ENCODE results near the gene ASCL2.
"Not testable (repeated sequence)": the region's sequence is repeated elsewhere in the genome, so short reads cannot be mapped to it uniquely, and the experiment has no call there.

Gene ASCL2

GRCh38 chr11:2259466-2259830, 10.9 kb downstream of the ASCL2 start:
- DNase-seq, result no peak

GRCh38 chr11:2258501-2259465, 11.6 kb downstream of the ASCL2 start:
- no peak for DNase-seq

- no peak for DNase-seq
Measured at GRCh38 chr11:2256951-2257700, 13.3 kb downstream of the ASCL2 start.

GRCh38 chr11:2256293-2256913, 14.0 kb downstream of the ASCL2 start:
- DNase-seq, result no peak

- no peak for DNase-seq
Measured at GRCh38 chr11:2252018-2252417, 18.4 kb downstream of the ASCL2 start.

- DNase-seq, result no peak
Measured at GRCh38 chr11:2251138-2251537, 19.2 kb downstream of the ASCL2 start.

GRCh38 chr11:2250485-2250884, 19.9 kb downstream of the ASCL2 start:
- no peak for DNase-seq

GRCh38 chr11:2250041-2250440, 20.3 kb downstream of the ASCL2 start:
- DNase-seq, result no peak

- DNase-seq, result no peak
Measured at GRCh38 chr11:2249189-2249916, 21.0 kb downstream of the ASCL2 start.

GRCh38 chr11:2248762-2249161, 21.6 kb downstream of the ASCL2 start:
- DNase-seq, result no peak

- no peak for DNase-seq
Measured at GRCh38 chr11:2248242-2248641, 22.1 kb downstream of the ASCL2 start.

GRCh38 chr11:2247496-2247895, 22.9 kb downstream of the ASCL2 start:
- no peak for DNase-seq

- DNase-seq, result no peak
Measured at GRCh38 chr11:2240834-2241233, 29.6 kb downstream of the ASCL2 start.

- no peak for DNase-seq
Measured at GRCh38 chr11:2237457-2238238, 32.7 kb downstream of the ASCL2 start.

GRCh38 chr11:2236381-2237134, 33.8 kb downstream of the ASCL2 start:
- not testable (repeated sequence) for DNase-seq

GRCh38 chr11:2235588-2236326, 34.6 kb downstream of the ASCL2 start:
- DNase-seq, result no peak

GRCh38 chr11:2234963-2235362, 35.4 kb downstream of the ASCL2 start:
- DNase-seq, result no peak

GRCh38 chr11:2233693-2234455, 36.5 kb downstream of the ASCL2 start:
- DNase-seq, result no peak

- DNase-seq, result no peak
Measured at GRCh38 chr11:2229713-2230297, 40.6 kb downstream of the ASCL2 start.
